Measurements from ENCODE around the gene PTPRK. TPM values are rescaled to one million over a fixed set of nuclear protein-coding genes. Genes with fewer than 3 reads are reported as not detected.

Gene PTPRK
- total and polyA plus RNA-seq, 2 of the 13 experiments (the other 11 are each of a cell fraction or from before 2014, with no cell fraction given) = 43.6 to 98.3 TPM

DNA sequence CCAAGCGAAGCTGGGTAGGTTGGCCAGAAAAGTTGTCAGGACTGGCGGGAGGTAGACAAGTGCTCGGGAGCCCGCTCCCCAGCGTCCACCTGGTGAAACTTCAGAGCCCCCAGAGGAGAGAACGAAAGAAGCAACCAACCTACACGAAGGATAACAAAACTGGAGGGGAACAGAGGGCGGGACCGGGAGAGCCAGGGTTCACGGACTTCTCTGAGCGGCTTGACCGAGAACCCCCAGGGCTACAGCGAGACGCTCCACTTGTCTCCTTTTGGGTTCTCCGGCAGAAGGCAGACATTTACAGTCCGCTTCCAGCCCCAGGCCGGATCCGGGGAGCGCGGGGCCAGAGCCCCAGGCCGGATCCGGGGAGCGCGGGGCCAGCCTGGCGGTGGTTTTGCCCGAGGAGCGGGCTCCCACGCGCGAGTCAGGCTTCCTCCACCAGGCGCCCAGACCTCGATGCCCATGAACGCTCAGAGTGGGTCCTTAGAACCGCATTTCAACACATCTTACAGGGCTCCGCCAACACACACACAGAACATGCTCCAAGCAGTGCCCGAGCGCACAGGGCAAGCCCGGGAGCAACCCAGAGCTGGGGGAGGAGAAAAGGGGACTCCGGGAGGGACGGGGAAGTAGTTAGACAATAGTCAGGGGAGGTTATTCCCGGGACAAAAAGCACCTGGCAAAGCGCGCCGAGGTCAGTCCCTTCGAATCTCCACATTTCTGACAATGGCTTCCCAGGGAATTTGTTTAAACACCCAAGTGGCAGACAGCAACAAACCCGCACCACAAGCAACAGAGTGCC, 1.1 kb downstream of the PTPRK start (continued):
- TF ChIP-seq, protein P1, sequence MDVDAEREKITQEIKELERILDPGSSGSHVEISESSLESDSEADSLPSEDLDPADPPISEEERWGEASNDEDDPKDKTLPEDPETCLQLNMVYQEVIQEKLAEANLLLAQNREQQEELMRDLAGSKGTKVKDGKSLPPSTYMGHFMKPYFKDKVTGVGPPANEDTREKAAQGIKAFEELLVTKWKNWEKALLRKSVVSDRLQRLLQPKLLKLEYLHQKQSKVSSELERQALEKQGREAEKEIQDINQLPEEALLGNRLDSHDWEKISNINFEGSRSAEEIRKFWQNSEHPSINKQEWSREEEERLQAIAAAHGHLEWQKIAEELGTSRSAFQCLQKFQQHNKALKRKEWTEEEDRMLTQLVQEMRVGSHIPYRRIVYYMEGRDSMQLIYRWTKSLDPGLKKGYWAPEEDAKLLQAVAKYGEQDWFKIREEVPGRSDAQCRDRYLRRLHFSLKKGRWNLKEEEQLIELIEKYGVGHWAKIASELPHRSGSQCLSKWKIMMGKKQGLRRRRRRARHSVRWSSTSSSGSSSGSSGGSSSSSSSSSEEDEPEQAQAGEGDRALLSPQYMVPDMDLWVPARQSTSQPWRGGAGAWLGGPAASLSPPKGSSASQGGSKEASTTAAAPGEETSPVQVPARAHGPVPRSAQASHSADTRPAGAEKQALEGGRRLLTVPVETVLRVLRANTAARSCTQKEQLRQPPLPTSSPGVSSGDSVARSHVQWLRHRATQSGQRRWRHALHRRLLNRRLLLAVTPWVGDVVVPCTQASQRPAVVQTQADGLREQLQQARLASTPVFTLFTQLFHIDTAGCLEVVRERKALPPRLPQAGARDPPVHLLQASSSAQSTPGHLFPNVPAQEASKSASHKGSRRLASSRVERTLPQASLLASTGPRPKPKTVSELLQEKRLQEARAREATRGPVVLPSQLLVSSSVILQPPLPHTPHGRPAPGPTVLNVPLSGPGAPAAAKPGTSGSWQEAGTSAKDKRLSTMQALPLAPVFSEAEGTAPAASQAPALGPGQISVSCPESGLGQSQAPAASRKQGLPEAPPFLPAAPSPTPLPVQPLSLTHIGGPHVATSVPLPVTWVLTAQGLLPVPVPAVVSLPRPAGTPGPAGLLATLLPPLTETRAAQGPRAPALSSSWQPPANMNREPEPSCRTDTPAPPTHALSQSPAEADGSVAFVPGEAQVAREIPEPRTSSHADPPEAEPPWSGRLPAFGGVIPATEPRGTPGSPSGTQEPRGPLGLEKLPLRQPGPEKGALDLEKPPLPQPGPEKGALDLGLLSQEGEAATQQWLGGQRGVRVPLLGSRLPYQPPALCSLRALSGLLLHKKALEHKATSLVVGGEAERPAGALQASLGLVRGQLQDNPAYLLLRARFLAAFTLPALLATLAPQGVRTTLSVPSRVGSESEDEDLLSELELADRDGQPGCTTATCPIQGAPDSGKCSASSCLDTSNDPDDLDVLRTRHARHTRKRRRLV (CRISPR knock-in tag; IDR thresholded peaks at IDR 0.05) = 0 out of 2 replicates have a peak, but pooled peaks have one; percentile 3
- TF ChIP-seq SALL1 (CRISPR knock-in tag; IDR thresholded peaks at IDR 0.05) = peak; percentile 90
- 0 out of 2 replicates have a peak, but pooled peaks have one; percentile 46 for TF ChIP-seq ZNF557 (CRISPR knock-in tag; IDR thresholded peaks at IDR 0.05)
- TF ChIP-seq ZNF773 (CRISPR knock-in tag; IDR thresholded peaks at IDR 0.05; ENCODE audit: borderline replicate concordance) = no peak
- TF ChIP-seq ZMAT3 (CRISPR knock-in tag; conservative IDR thresholded peaks at IDR 0.05) = 0 out of 2 replicates have a peak, but pooled peaks have one; percentile 36
- no peak for TF ChIP-seq RORA (CRISPR knock-in tag; IDR thresholded peaks at IDR 0.05)
- TF ChIP-seq, protein P2, sequence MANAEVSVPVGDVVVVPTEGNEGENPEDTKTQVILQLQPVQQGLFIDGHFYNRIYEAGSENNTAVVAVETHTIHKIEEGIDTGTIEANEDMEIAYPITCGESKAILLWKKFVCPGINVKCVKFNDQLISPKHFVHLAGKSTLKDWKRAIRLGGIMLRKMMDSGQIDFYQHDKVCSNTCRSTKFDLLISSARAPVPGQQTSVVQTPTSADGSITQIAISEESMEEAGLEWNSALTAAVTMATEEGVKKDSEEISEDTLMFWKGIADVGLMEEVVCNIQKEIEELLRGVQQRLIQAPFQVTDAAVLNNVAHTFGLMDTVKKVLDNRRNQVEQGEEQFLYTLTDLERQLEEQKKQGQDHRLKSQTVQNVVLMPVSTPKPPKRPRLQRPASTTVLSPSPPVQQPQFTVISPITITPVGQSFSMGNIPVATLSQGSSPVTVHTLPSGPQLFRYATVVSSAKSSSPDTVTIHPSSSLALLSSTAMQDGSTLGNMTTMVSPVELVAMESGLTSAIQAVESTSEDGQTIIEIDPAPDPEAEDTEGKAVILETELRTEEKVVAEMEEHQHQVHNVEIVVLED (CRISPR knock-in tag; IDR thresholded peaks at IDR 0.05; ENCODE audit: borderline replicate concordance) = 0 out of 2 replicates have a peak, but pooled peaks have one; percentile 33
- TF ChIP-seq ZNF441 (CRISPR knock-in tag; IDR thresholded peaks at IDR 0.05; ENCODE audit: borderline replicate concordance) = 0 out of 2 replicates have a peak, but pooled peaks have one; percentile 67
- no peak for TF ChIP-seq ZMYM2 (CRISPR knock-in tag; IDR thresholded peaks at IDR 0.05)
- no peak for TF ChIP-seq ZNF75D (CRISPR knock-in tag; IDR thresholded peaks at IDR 0.05; ENCODE audit: borderline replicate concordance)
- no peak for TF ChIP-seq CEBPB (IDR thresholded peaks at IDR 0.05; ENCODE audit: borderline replicate concordance, low read depth, low read length)
- TF ChIP-seq ZNF205 (CRISPR knock-in tag; IDR thresholded peaks at IDR 0.05) = no peak
- TF ChIP-seq, protein P3, sequence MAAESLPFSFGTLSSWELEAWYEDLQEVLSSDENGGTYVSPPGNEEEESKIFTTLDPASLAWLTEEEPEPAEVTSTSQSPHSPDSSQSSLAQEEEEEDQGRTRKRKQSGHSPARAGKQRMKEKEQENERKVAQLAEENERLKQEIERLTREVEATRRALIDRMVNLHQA (CRISPR knock-in tag; IDR thresholded peaks at IDR 0.05) = no peak
- TF ChIP-seq, protein P4, sequence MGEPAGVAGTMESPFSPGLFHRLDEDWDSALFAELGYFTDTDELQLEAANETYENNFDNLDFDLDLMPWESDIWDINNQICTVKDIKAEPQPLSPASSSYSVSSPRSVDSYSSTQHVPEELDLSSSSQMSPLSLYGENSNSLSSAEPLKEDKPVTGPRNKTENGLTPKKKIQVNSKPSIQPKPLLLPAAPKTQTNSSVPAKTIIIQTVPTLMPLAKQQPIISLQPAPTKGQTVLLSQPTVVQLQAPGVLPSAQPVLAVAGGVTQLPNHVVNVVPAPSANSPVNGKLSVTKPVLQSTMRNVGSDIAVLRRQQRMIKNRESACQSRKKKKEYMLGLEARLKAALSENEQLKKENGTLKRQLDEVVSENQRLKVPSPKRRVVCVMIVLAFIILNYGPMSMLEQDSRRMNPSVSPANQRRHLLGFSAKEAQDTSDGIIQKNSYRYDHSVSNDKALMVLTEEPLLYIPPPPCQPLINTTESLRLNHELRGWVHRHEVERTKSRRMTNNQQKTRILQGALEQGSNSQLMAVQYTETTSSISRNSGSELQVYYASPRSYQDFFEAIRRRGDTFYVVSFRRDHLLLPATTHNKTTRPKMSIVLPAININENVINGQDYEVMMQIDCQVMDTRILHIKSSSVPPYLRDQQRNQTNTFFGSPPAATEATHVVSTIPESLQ (CRISPR knock-in tag; conservative IDR thresholded peaks at IDR 0.05) = no peak
- TF ChIP-seq ETV5 (CRISPR knock-in tag; IDR thresholded peaks at IDR 0.05; ENCODE audit: borderline replicate concordance) = no peak
- TF ChIP-seq WIZ (CRISPR knock-in tag; IDR thresholded peaks at IDR 0.05) = no peak; the same call in 1 of the 2 replicates

Measured in HepG2 (cell line).